ENCODE data around the gene UBP1.
"Not testable (repeated sequence)": the region's sequence is repeated elsewhere in the genome, so short reads cannot be mapped to it uniquely, and the experiment has no call there.

Gene UBP1

GRCh38 chr3:33364060-33364459 is 76.1 kb downstream of the UBP1 start:
- DNase-seq (ENCODE audit: extremely low read depth, low read depth): no peak
- no peak for TF ChIP-seq CTCF (IDR thresholded peaks at IDR 0.05; ENCODE audit: low read depth, low read length, missing control alignments)
- H3K4me3 ChIP-seq (replicated peaks; ENCODE audit: low read depth, low read length): no peak overlapping the region

- no peak for TF ChIP-seq CTCF (IDR thresholded peaks at IDR 0.05; ENCODE audit: low read depth, low read length, missing control alignments)
- no peak overlapping the region for H3K4me3 ChIP-seq (replicated peaks; ENCODE audit: low read depth, low read length)
- no peak for DNase-seq (ENCODE audit: extremely low read depth, low read depth)
Observed at GRCh38 chr3:33363113-33363800, 76.9 kb downstream of the UBP1 start.

- DNase-seq (ENCODE audit: extremely low read depth, low read depth): no peak
- no peak for TF ChIP-seq CTCF (IDR thresholded peaks at IDR 0.05; ENCODE audit: low read depth, low read length, missing control alignments)
- no peak overlapping the region for H3K4me3 ChIP-seq (replicated peaks; ENCODE audit: low read depth, low read length)
Observed at GRCh38 chr3:33360136-33360825, 79.9 kb downstream of the UBP1 start.

GRCh38 chr3:33358172-33358781 is 81.9 kb downstream of the UBP1 start:
- H3K4me3 ChIP-seq (replicated peaks; ENCODE audit: low read depth, low read length): no peak overlapping the region
- no peak for TF ChIP-seq CTCF (IDR thresholded peaks at IDR 0.05; ENCODE audit: low read depth, low read length, missing control alignments)
- DNase-seq (ENCODE audit: extremely low read depth, low read depth): no peak

GRCh38 chr3:33355611-33356010 is 84.6 kb downstream of the UBP1 start:
- TF ChIP-seq CTCF (IDR thresholded peaks at IDR 0.05; ENCODE audit: low read depth, low read length, missing control alignments): no peak
- no peak for DNase-seq (ENCODE audit: extremely low read depth, low read depth)
- H3K4me3 ChIP-seq (replicated peaks; ENCODE audit: low read depth, low read length): no peak overlapping the region

- no peak for TF ChIP-seq CTCF (IDR thresholded peaks at IDR 0.05; ENCODE audit: low read depth, low read length, missing control alignments)
- H3K4me3 ChIP-seq (replicated peaks; ENCODE audit: low read depth, low read length): no peak overlapping the region
- DNase-seq (ENCODE audit: extremely low read depth, low read depth): no peak
Observed at GRCh38 chr3:33339758-33340157, 100.4 kb downstream of the UBP1 start.

GRCh38 chr3:33338936-33339465 is 101.2 kb downstream of the UBP1 start:
- DNase-seq (ENCODE audit: extremely low read depth, low read depth); H3K4me3 ChIP-seq (replicated peaks; ENCODE audit: low read depth, low read length): not testable (repeated sequence)
